Smooth muscle cell of the brain vasculature (primary cell): ENCODE measurements around the gene DENND10.
"Not testable (repeated sequence)": the region's sequence is repeated elsewhere in the genome, so short reads cannot be mapped to it uniquely, and the experiment has no call there.

Experiments used
- DNase-seq: peaks from one replicate; pipeline ENCODE4 v3.0.0-alpha.2; 2012; ENCODE audit warnings: low read depth, low spot score

DENND10 gene

GRCh38 chr10:119166564-119166963 is 62.7 kb downstream of the DENND10 start:
- DNase-seq: no peak

GRCh38 chr10:119167041-119167440 is 63.1 kb downstream of the DENND10 start:
- DNase-seq: no peak

- DNase-seq: no peak
Observed at GRCh38 chr10:119174109-119174508, 70.2 kb downstream of the DENND10 start.

- no peak for DNase-seq
Observed at GRCh38 chr10:119176166-119176565, 72.3 kb downstream of the DENND10 start.

GRCh38 chr10:119177708-119178371 is 73.9 kb downstream of the DENND10 start:
- DNase-seq: no peak

- DNase-seq: peak; percentile 69
Observed at GRCh38 chr10:119178372-119179119, 74.6 kb downstream of the DENND10 start, which contains the start of gene PRDX3. PRDX3 (minus strand) TSS chr10:119178812; CDS start chr10:119178790, 22 bp downstream.

GRCh38 chr10:119180850-119181400 is 77.0 kb downstream of the DENND10 start:
- DNase-seq: not testable (repeated sequence)

GRCh38 chr10:119183664-119184412 is 79.9 kb downstream of the DENND10 start:
- no peak for DNase-seq
